CD4-positive, alpha-beta T cell (primary cell): ENCODE data around the gene RANBP10. TPM values are rescaled to one million over a fixed set of nuclear protein-coding genes. Genes with fewer than 3 reads are reported as not detected.
A peak's percentile ranks its signal among the peaks of the same experiment; 100 is the strongest.

Experiments used
- ATAC-seq: fragments of 200-7000 bp; cut with Tn5 transposase; one replicate; pipeline ENCODE4 v1.10.0; 2022; ENCODE audit warnings: mild to moderate bottlenecking; ENCODE audit not compliant: poor library complexity
- CTCF ChIA-PET: fragments of 350-600 bp; sonication (Branson Sonifier 250); formaldehyde crosslinking; loops from one replicate; lab custom pipeline; 2021; ENCODE audit warnings: antibody characterized with exemption, inconsistent platforms; lab: Charles Lee
- POLR2A ChIA-PET: fragments of 350-600 bp; sonication (Branson Sonifier 250); formaldehyde crosslinking; loops from one replicate; lab custom pipeline; 2021; ENCODE audit warnings: antibody characterized with exemption, inconsistent platforms; lab: Charles Lee
- DNase-seq, 14 experiments: peaks; one replicate each; pipeline ENCODE4 v3.0.0-alpha.2; 2013 to 2020; ENCODE audit warnings: mixed read lengths in 2 of 14
- H3K27ac ChIP-seq, 2 donors: one replicate each; pipeline versions ENCODE4 v1.5.1 to v1.7.0; 2013; ENCODE audit warnings: low read length in 2 of 2, low read depth in 1 of 2, mild to moderate bottlenecking in 1 of 2
- H3K27me3 ChIP-seq, 2 experiments: 1 replicate in 1 of 2; 2 replicates in 1 of 2; pipeline versions ENCODE4 v1.6.1 to v1.7.0; 2013; ENCODE audit warnings: low read length in 2 of 2, control low read depth in 1 of 2, mild to moderate bottlenecking in 1 of 2, moderate library complexity in 1 of 2; ENCODE audit not compliant: insufficient read depth in 2 of 2, control insufficient read depth in 1 of 2
- H3K36me3 ChIP-seq: one replicate; pipeline ENCODE4 v1.6.1; 2013; ENCODE audit warnings: low read length, control low read depth; ENCODE audit not compliant: insufficient read depth
- H3K4me1 ChIP-seq: one replicate; pipeline ENCODE4 v1.6.1; 2013; ENCODE audit warnings: low read length, control low read depth; ENCODE audit not compliant: insufficient read depth
- H3K4me3 ChIP-seq: one replicate; pipeline ENCODE4 v1.5.1; 2013; ENCODE audit warnings: mild to moderate bottlenecking, low read length, moderate library complexity
- H3K9me3 ChIP-seq, 2 experiments: 1 replicate in 1 of 2; 2 replicates in 1 of 2; pipeline versions ENCODE4 v1.6.1 to v1.7.0; 2013; ENCODE audit warnings: low read length in 2 of 2, mild to moderate bottlenecking in 2 of 2, control low read depth in 1 of 2, moderate library complexity in 1 of 2; ENCODE audit not compliant: control insufficient read depth in 1 of 2, insufficient read depth in 1 of 2
- H3K27ac Mint-ChIP-seq: one replicate; pipeline ENCODE4 v1.8.0; 2020; ENCODE audit warnings: mixed read lengths
- H3K27me3 Mint-ChIP-seq: one replicate; pipeline ENCODE4 v1.8.0; 2021; ENCODE audit warnings: mixed read lengths
- H3K36me3 Mint-ChIP-seq: one replicate; pipeline ENCODE4 v1.8.0; 2021; ENCODE audit warnings: low read depth, mixed read lengths
- H3K4me1 Mint-ChIP-seq: one replicate; pipeline ENCODE4 v1.8.0; 2021; ENCODE audit warnings: low read depth, mixed read lengths
- H3K4me3 Mint-ChIP-seq: one replicate; pipeline ENCODE4 v1.8.0; 2020; ENCODE audit warnings: mild to moderate bottlenecking, mixed read lengths
- H3K9me3 Mint-ChIP-seq: one replicate; pipeline ENCODE4 v1.8.0; 2020; ENCODE audit warnings: mixed read lengths
- intact Hi-C, 2 experiments: fragments of 100-400 bp; cut with DNase I in 1 of 2; cut with micrococcal nuclease in 1 of 2; formaldehyde crosslinking; loops; one replicate each; pipeline versions ENCODE4 v1.15.1 to v1.9.0; 2023 to 2025; cut with DNase I, micrococcal nuclease
- total RNA-seq, 174 experiments: library from RNA in 2 of 174; stranded (reverse) in 2 of 174; gene quantifications; one replicate each; pipeline ENCODE4 v1.2.3 and lab custom pipeline; 2021 to 2026
- TF ChIP-seq, protein P1 (sequence below): fragments of 200-600 bp; IDR thresholded peaks from one replicate; pipeline ENCODE4 v1.8.0; 2022; ENCODE audit warnings: antibody characterized with exemption, mild to moderate bottlenecking

Gene RANBP10
- total RNA-seq, 2 experiments from 2014 or later, result 12.0 to 13.6 TPM

- no peak for DNase-seq
- intact Hi-C loops, result loop anchor here in 1 of 2 experiments (10.0 kb wide), 1 partner anchor 556 kb away; the partner anchor contains the start of genes FHOD1 and SLC9A5
- TF ChIP-seq, protein P1, sequence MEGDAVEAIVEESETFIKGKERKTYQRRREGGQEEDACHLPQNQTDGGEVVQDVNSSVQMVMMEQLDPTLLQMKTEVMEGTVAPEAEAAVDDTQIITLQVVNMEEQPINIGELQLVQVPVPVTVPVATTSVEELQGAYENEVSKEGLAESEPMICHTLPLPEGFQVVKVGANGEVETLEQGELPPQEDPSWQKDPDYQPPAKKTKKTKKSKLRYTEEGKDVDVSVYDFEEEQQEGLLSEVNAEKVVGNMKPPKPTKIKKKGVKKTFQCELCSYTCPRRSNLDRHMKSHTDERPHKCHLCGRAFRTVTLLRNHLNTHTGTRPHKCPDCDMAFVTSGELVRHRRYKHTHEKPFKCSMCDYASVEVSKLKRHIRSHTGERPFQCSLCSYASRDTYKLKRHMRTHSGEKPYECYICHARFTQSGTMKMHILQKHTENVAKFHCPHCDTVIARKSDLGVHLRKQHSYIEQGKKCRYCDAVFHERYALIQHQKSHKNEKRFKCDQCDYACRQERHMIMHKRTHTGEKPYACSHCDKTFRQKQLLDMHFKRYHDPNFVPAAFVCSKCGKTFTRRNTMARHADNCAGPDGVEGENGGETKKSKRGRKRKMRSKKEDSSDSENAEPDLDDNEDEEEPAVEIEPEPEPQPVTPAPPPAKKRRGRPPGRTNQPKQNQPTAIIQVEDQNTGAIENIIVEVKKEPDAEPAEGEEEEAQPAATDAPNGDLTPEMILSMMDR, result no peak
- peaks cover 81% of the 10 kb centered on the region for H3K4me1 Mint-ChIP-seq
- H3K4me3 ChIP-seq, result no peak overlapping the region
- peak overlapping the region; percentile 40 for H3K4me3 Mint-ChIP-seq
- peaks cover 28% of the 10 kb centered on the region for H3K36me3 ChIP-seq
- no peaks in the 10 kb centered on the region for H3K9me3 ChIP-seq
- H3K27me3 Mint-ChIP-seq, result no peaks in the 10 kb centered on the region
- H3K27me3 ChIP-seq, result no peaks in the 10 kb centered on the region
- H3K9me3 Mint-ChIP-seq, result no peaks in the 10 kb centered on the region
- peaks cover 79% of the 10 kb centered on the region for H3K36me3 Mint-ChIP-seq
- H3K27ac Mint-ChIP-seq, result peak overlapping the region; percentile 60
- H3K27ac ChIP-seq, result no peak overlapping the region
- ChIA-PET POLR2A (interaction anchor here (0.6 to 1.3 kb wide), 4 partner anchors 20 to 204 kb away, joined by 3 to 7 read pairs (median 4); partner anchors contain the start of gene GFOD2), CTCF (interaction anchor here (0.6 to 5.3 kb wide), 3 partner anchors 15 to 1508 kb away, joined by 4 to 35 read pairs (median 4); no protein-coding TSS in a partner anchor)
- no peak for ATAC-seq
- peaks cover 57% of the 10 kb centered on the region for H3K4me1 ChIP-seq
These were observed 5.1 kb downstream of the RANBP10 start for GRCh38 chr16:67801241-67801640.

DNA sequence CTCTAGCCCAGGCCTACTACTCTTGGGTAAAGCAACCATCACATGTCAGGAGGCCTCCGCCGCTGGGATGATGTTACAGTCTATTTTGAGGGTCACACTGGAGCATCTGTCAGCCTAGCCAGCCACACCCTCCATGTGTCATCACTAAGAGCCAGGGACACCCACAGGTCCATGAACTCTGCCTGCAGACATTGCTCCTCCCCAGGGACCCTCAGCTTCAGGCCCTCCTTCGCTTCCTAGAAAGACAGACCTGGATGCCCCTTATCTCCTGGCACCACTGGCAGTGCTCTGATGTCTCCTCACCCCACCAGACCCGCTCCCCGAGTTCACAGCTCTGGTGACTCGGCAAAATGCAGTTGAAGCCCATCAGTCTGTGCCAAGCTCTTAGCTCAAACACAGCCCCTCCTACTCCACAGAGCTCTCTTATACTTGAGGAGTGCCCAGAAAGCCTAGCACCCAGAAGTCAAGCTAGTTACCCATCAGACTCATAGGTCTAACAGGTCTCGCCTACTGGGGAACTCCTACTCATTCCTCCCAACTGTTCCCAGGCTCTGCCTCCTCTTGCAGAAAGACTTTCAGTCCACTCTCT lies 5.9 kb downstream of the RANBP10 start:
- Mint-ChIP-seq H3K9me3 (no peaks in the 10 kb centered on the region), H3K27ac (peak overlapping the region; percentile 60), H3K4me1 (peaks cover 78% of the 10 kb centered on the region), H3K4me3 (no peak overlapping the region), H3K27me3 (no peaks in the 10 kb centered on the region), H3K36me3 (peaks cover 76% of the 10 kb centered on the region)
- ChIA-PET POLR2A (interaction anchor here (0.6 to 0.7 kb wide), 2 partner anchors 9 to 205 kb away, joined by 3 read pairs; no protein-coding TSS in a partner anchor), CTCF (interaction anchor here (0.6 to 5.3 kb wide), 3 partner anchors 16 to 128 kb away, joined by 3 to 35 read pairs (median 4); no protein-coding TSS in a partner anchor)
- Histone ChIP-seq H3K36me3 (peaks cover 28% of the 10 kb centered on the region), H3K27ac (no peak overlapping the region), H3K27me3 (no peaks in the 10 kb centered on the region), H3K4me3 (no peak overlapping the region), H3K9me3 (no peaks in the 10 kb centered on the region), H3K4me1 (peaks cover 49% of the 10 kb centered on the region)
- DNase-seq, result no peak
- TF ChIP-seq, protein P1, result no peak
- intact Hi-C loops, result loop anchor here in 1 of 2 experiments (10.0 kb wide), 1 partner anchor 556 kb away; the partner anchor contains the start of genes FHOD1 and SLC9A5
- no peak for ATAC-seq

DNA sequence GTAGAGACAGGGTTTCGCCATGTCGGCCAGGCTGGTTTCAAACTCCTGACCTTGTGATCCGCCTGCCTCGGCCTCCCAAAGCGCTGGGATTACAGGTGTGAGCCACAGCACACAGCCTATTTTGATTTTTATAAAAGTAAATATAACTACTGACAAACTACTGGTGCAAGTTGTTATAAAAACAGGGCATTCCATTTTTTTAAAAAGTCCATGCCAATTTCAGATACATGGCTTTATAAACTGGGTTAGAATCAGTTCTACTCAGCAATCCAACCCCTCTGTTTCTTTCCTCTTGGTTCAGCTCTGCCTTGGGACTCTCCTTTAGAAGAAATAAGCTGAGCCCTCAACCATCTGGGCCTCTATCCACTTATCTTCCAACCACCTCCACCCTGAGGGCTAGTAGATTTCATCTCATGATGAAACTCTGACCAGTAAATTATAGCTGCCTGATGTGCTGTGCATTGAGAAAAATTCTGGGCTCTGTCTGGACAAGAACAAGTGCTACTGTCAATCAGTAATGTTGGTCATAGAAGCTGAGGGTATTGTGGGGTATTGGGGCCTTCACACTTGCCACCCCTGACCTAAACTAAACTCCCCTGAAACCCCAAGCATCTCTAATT lies 10.2 kb downstream of the RANBP10 start:
- peaks cover 15% of the 10 kb centered on the region for H3K4me1 ChIP-seq
- peaks cover 19% of the 10 kb centered on the region for H3K36me3 ChIP-seq
- no peaks in the 10 kb centered on the region for H3K9me3 ChIP-seq
- H3K4me1 Mint-ChIP-seq, result peaks cover 40% of the 10 kb centered on the region
- no peaks in the 10 kb centered on the region for H3K27me3 Mint-ChIP-seq
- peak overlapping the region; percentile 59 for H3K27ac Mint-ChIP-seq
- ChIA-PET CTCF (interaction anchor here (1.3 kb wide), 1 partner anchor 20 kb away, joined by 3 read pairs; no protein-coding TSS in a partner anchor), POLR2A (no interaction called here)
- TF ChIP-seq, protein P1, result no peak
- no peak overlapping the region for H3K27ac ChIP-seq
- peaks cover 40% of the 10 kb centered on the region for H3K36me3 Mint-ChIP-seq
- no peak for DNase-seq
- intact Hi-C loops, result no loop called here
- H3K27me3 ChIP-seq, result no peaks in the 10 kb centered on the region
- no peak for ATAC-seq
- no peak overlapping the region for H3K4me3 ChIP-seq
- no peaks in the 10 kb centered on the region for H3K9me3 Mint-ChIP-seq
- no peak overlapping the region for H3K4me3 Mint-ChIP-seq
